Measurements from ENCODE around the gene SIRT1.
"Not testable (repeated sequence)": the region's sequence is repeated elsewhere in the genome, so short reads cannot be mapped to it uniquely, and the experiment has no call there.

SIRT1 gene

GRCh38 chr10:67878133-67878532, 6.3 kb upstream of the SIRT1 start:
- no peak for DNase-seq

- DNase-seq, result no peak
Measured at GRCh38 chr10:67883710-67884312, 645 bp upstream of the SIRT1 start.

DNA sequence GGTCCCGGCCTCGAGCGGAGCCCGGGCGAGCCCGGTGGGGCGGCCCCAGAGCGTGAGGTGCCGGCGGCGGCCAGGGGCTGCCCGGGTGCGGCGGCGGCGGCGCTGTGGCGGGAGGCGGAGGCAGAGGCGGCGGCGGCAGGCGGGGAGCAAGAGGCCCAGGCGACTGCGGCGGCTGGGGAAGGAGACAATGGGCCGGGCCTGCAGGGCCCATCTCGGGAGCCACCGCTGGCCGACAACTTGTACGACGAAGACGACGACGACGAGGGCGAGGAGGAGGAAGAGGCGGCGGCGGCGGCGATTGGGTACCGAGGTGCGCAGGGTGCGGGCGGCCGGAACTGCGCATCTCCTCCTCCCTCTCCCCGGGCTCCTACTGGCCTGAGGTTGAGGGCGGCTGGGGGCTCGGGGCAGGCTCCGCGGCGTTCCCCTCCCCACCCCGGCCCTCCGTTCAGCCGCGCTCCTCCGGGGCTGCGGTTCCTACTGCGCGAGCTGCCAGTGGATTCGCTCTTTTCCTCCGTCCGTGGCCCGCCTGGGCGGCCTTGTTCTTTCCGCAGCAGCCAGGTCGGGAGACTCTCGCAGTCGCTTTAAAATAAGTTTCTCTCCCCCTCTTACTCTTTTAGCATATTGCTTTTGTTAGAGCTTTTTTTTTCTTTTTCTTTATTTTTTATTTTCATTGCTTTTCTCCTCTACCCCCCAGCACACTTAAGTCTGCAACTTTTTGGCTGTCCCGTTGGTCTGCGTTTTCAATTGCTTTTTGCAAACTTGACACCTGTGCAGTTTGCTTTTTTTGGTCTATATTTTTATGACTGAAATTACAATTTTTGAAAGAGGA, 600 bp downstream of the SIRT1 start:
- peak; percentile 87 for DNase-seq

DNA sequence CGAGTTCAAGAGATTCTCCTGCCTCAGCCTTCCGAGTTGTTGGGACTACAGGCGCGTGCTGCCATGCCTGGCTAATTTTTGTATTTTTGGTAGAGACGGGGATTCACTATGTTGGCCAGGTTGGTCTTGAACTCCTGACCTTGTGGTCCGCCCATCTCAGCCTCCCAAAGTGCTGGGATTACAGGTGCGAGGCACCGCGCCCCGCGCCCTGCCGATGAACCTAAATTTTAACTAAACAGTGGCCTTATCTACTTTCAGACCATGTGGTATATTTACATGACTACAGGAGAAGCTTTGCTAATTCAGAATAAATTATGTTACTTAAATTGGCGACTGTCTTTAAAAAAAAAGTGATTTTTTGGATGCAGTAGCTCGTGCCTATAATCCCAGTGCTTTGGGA, 9.2 kb downstream of the SIRT1 start:
- DNase-seq, result no peak

GRCh38 chr10:67903581-67903980, 19.1 kb downstream of the SIRT1 start:
- DNase-seq, result no peak

DNA sequence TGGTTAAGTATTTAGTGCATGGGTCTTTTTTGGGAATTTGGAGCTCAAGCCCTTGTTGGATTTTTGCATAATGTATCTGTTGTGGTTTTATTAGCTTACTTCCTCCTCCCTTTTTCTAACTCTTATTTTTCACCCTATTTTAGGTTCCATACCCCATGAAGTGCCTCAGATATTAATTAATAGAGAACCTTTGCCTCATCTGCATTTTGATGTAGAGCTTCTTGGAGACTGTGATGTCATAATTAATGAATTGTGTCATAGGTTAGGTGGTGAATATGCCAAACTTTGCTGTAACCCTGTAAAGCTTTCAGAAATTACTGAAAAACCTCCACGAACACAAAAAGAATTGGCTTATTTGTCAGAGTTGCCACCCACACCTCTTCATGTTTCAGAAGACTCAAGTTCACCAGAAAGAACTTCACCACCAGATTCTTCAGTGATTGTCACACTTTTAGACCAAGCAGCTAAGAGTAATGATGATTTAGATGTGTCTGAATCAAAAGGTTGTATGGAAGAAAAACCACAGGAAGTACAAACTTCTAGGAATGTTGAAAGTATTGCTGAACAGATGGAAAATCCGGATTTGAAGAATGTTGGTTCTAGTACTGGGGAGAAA, 28.0 kb downstream of the SIRT1 start:
- no peak for DNase-seq

DNA sequence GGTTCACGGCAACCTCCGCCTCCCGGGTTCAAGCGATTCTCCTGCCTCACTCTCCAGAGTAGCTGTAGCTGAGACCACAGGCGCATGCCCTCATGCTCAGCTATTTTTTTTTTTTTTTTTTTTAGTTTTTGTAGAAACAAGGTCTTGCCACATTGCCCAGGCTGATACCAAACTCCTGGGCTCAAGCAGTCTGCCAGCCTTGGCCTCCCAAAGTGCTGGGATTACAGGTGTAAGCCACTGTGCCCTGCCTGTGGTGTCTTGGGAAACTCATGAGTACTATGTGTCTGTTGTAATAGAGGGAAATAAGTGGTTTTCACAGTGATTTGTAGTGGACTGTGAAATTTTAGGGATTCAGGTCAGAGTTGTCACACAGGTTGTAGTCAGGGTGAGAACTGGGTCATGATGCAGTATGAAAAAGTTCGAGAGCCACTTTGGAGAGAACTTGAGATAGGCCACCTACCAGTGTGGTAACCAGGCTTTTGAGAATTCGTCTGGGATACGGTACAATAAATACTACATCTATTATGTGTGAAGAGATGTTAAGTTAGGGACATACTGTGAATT, 30.4 kb downstream of the SIRT1 start:
- no peak for DNase-seq

DNA sequence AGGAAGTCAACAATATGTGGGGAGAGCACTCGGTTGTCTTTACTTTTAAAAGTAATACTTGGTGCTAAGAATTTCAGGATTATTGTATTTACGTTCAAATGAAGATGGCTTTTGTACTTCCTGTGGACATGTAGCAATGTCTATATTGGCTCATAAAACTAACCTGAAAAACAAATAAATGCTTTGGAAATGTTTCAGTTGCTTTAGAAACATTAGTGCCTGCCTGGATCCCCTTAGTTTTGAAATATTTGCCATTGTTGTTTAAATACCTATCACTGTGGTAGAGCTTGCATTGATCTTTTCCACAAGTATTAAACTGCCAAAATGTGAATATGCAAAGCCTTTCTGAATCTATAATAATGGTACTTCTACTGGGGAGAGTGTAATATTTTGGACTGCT, 32.7 kb downstream of the SIRT1 start:
- DNase-seq, result no peak

DNA sequence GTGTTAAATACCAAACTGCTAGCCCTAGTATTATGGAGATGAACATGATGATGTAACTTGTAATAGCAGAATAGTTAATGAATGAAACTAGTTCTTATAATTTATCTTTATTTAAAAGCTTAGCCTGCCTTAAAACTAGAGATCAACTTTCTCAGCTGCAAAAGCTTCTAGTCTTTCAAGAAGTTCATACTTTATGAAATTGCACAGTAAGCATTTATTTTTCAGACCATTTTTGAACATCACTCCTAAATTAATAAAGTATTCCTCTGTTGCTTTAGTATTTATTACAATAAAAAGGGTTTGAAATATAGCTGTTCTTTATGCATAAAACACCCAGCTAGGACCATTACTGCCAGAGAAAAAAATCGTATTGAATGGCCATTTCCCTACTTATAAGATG, 33.2 kb downstream of the SIRT1 start:
- DNase-seq, result no peak

GRCh38 chr10:67921065-67921464, 36.6 kb downstream of the SIRT1 start:
- DNase-seq, result no peak

DNA sequence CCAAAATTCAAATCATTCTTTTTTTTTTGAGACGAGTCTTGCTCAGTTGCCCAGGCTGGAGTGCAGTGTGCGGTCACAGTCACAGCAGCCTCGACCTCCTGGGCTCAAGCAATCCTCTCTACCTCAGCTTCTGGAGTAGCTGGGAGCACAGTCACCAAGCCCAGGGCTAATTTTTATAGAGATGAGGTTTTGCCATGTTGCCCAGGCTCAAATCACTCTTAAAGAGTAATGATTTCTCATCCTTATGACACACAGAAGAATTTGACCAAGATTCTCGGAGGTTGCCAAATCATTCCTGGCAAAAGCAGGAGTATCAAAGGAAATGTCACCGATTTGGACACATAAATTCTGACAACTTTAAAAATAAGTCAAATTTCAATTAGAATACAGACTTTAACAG, 39.1 kb downstream of the SIRT1 start:
- no peak for DNase-seq

GRCh38 chr10:67924136-67924535, 39.7 kb downstream of the SIRT1 start:
- no peak for DNase-seq

DNA sequence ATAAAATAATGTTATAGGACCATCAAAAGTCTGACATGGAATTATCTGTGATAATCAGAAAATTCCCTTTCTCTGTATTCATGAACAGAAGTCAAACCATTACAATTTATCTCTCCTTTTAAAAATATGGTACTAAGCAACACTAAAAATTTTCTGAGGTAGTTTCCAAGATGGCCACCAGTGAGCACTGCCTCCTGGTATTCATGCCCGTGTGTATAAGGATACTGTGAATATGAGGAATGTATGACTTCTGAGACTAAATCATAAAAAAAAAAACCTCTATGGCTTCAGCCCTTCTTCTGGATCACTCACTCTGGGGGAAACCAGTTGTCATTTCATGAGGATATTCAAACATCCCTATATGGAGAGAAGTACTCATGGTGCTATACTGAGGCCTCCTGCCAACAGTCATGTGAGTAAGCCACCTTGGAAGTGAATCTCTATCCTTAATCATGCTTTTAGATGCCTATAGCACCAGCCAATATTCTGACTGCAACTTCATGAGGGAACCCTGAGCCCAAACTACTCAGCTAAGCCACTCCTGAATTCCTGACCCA, 41.1 kb downstream of the SIRT1 start:
- no peak for DNase-seq

- no peak for DNase-seq
Measured at GRCh38 chr10:67926951-67927350, 42.5 kb downstream of the SIRT1 start.

DNA sequence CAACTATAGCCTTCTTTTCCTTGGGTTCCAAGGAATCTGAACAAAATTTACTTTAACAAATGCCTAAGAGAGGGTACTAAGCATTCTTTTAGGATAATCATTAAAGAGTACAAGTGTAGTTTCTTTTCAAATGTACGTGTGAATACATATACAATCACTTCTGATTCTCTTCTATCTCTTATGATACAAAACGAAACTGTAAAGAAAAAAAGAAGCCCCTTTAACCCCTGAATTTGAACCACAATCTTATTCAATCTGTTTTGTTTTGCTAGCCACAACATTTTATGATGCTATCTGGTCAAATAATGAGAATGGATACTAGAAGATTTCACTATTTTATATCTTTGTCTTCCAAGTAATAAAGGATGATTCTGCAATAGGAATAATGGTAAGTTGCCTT, 48.7 kb downstream of the SIRT1 start:
- DNase-seq, result no peak

DNA sequence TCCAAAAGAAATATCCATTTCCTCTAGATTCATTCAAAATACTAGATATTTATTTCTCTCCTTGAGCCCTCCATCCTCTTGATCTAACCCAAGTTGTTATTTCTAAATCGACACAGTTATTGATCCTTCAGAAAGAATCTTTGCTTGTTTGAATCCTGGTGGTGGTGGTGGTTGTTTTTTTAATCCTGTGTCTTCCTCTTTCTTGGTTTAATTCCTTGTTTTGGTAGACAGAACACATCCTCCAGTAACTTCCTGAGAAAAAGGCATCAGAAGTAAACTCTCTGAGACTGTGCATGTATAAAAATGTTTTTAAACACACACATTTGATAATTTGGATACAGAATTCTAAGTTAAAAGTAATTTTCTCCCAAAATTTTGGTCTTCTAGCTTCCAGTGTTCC, 49.9 kb downstream of the SIRT1 start:
- no peak for DNase-seq

DNA sequence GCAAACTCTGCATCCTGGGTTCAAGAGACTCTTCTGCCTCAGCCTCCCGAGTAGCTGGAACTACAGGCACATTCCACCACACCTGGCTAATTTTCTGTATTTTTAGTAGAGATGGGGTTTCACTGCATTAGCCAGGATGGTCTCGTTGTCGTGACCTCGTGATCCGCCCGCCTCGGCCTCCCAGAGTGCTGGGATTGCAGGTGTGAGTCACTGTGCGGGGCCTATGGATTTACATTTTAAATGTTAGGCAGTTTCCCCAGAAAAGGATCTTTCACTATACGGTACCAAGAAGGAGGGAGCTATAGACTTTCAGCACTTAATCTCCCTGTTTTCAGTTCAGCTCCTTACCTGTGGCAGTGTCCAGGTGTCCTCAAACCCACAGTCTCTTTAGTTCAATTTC, 50.8 kb downstream of the SIRT1 start:
- no peak for DNase-seq

DNA sequence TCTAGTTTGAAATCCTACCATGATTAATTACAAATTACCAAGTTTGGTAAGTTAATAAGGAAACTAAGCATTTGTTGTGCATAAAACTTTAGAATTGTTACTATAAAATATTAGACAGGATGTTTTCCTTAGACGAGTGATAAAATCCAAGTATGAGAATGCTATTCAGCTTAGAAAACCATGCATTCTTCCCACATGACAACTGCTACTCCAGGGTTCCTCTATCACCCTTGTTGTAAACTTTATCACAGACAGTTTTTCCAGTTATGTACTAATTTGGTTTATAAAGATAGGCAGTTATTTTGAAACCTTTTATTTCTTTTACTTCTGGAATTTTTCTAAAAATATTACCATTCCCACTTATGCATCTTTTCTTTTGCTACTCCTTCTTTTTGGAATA, 52.0 kb downstream of the SIRT1 start:
- no peak for DNase-seq

DNA sequence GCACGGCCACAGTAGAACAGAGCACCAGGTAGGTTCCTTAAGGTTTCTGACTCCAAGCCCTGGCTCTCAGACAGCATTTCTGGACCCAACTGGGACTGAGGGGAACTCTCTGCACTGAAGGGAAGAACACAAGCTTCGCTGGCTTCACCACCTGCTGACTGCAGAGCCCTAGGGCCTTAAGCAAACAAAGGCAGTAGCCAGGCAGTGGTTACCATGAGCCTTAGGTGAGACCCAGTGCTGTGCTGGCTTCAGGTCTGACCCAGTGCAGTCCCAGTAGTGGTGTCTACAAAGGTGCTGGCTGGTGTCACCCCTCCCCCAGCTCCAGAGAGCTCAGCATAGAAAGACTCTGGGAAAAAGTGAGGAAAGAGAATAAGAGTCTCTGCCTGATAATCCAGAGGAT, 59.5 kb downstream of the SIRT1 start:
- no peak for DNase-seq

DNA sequence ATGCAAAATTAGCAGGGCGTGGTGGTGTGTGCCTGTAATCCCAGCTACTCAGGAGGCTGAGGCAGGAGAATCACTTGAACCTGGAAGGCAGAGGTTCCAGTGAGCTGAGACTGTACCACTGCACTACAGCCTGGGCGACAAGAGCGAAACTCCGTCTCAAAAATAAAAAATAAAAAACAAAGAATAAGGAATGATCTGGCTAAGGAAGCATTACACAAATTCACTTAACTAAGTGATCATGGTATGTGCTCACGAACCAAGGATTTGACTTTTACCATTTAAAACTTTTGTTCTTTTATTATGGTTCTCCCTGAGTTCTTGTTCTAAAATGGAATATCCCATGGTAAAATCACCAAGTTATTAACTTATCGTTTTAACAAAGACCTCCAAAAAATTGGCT, 71.2 kb downstream of the SIRT1 start:
- no peak for DNase-seq

GRCh38 chr10:67959839-67960476, 75.5 kb downstream of the SIRT1 start:
- DNase-seq, result no peak

- DNase-seq, result no peak
Measured at GRCh38 chr10:67965456-67965855, 81.0 kb downstream of the SIRT1 start.

- not testable (repeated sequence) for DNase-seq
Measured at GRCh38 chr10:67966035-67966434, 81.6 kb downstream of the SIRT1 start.
